ENCODE data around the gene EIF4G3.
"Not testable (repeated sequence)": the region's sequence is repeated elsewhere in the genome, so short reads cannot be mapped to it uniquely, and the experiment has no call there.

Gene EIF4G3

DNA sequence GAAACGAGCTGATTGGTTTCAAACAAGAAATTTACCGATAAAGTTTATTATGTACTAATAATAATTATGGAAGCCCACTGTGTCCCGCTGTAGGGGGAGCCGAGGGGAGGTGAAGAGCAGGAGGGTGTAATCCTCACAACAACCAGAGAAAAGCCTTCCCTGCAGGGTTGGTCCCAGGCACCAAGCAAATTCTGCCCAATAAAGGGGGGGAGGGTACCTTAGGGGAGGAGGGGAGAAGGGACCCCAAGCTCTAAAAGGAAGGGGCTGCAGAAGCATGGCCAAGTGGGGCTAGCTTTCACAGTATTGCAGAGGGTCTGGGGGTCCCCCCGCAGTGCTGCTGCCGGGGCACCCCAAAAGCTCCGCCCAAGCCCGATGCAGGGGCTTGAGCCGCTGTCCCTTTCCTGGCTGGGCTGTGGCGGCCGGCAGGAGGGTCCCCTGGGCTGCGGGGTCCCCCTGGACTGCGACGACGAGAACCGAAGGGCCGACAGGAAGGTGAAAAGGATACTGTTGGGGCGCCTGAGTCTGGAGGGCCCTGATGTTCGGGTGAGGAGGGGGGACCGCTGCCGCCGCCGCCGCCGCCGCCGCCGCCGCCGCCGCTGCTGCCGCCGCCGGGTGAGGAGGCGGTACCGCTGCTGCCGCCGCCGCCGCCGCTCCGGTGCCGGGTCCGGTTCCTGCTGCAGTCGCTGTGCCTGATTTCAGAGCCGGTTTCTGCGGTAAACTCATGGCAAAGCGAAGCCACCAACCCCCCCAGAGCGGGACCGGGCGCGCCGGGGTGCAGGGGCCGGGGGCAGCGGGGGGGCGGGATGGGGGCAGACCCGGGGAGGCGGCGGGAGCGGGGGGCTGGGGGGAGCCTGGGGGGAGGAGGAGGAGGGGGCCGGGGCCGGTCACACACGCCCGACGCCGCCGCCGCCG lies 771 bp downstream of the EIF4G3 start:
- TF ChIP-seq POLR2AphosphoS5 (IDR thresholded peaks at IDR 0.05; ENCODE audit: low read depth, low read length) (no peak), POLR2A (IDR thresholded peaks at IDR 0.05; ENCODE audit: low read depth, low read length) (peak; percentile 19; the same call in 1 of the 2 replicates)
- FAIRE-seq (peak; percentile 9), DNase-seq (ENCODE audit: insufficient read length) (peak; percentile 31)

DNA sequence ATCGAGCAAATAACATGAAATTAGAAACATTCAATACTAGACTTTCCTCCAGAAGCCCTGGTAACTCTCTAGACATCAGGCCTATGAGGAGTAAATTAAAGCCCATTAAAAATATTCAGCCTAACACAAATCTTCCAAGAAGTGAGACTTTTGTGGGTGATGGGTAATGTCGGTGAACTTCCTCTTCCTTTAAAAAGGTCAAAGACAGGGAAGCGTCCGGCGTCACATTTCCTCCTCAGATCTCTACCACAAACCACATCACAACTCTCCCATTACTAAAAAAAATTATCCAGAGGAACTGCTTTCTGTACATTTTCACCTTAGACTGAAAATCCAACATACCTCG lies 1.4 kb downstream of the EIF4G3 start:
- no peak for FAIRE-seq
- no peak for DNase-seq (ENCODE audit: insufficient read length)
- no peak for TF ChIP-seq TAF1 (IDR thresholded peaks at IDR 0.05; ENCODE audit: borderline replicate concordance, low read depth, low read length)
- TF ChIP-seq POLR2AphosphoS5 (IDR thresholded peaks at IDR 0.05; ENCODE audit: low read depth, low read length), result no peak
- TF ChIP-seq POLR2A (IDR thresholded peaks at IDR 0.05; ENCODE audit: low read depth, low read length), result no peak

DNA sequence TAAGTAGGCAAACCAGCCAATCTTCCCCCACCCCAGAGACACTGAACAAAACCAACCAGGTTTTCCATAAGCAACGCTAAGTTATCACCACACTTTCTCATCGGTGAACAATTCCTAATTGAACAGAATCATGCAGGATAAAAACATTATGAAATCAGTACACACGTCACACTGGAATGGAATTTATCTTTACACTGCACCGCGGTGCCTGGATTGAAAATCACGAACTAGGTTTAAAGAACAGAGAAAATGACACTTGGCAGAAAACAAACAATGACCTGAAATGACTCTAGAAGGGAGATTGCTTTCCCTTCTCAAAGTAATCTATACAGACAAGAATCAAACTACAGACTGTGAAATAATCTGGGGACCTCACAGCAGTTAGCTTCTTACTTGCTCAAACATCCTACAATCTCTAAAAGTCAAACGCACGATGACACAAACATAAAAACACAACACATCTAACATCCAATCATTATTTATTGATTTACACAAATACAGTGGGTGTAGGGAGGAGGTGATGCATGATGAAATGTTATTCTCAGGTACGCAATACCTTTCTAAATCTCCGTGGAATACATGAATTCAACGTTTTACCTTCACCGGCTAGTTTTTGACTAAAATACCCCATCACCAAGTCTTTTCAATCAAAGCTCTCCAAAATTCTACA lies 1.9 kb downstream of the EIF4G3 start:
- FAIRE-seq (peak; percentile 68), DNase-seq (ENCODE audit: insufficient read length) (no peak)
- TF ChIP-seq TAF1 (IDR thresholded peaks at IDR 0.05; ENCODE audit: borderline replicate concordance, low read depth, low read length), result no peak
- TF ChIP-seq POLR2A (IDR thresholded peaks at IDR 0.05; ENCODE audit: low read depth, low read length), result no peak
- TF ChIP-seq POLR2AphosphoS5 (IDR thresholded peaks at IDR 0.05; ENCODE audit: low read depth, low read length), result no peak

DNA sequence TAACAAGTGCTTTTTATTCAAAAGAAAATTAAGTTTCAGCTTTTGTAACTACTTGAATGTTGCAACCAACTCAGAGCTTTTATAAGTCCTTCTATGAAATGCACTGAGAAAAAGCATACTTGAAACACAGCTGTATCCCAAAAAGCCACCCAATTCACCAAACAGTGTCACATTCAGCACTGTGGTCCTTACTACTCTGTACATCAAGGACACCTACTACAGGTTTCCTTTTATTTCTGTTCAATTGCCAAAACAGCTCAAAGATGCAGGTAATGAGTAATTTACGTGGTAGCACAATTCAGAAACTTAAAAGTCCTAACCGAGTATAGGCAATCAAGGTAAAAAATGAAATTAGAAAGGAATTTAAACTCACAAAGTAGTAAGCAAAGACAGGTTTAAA lies 2.5 kb downstream of the EIF4G3 start:
- FAIRE-seq (no peak), DNase-seq (ENCODE audit: insufficient read length) (no peak)
- TF ChIP-seq POLR2A (IDR thresholded peaks at IDR 0.05; ENCODE audit: low read depth, low read length), result no peak
- TF ChIP-seq POLR2AphosphoS5 (IDR thresholded peaks at IDR 0.05; ENCODE audit: low read depth, low read length), result no peak
- TF ChIP-seq TAF1 (IDR thresholded peaks at IDR 0.05; ENCODE audit: borderline replicate concordance, low read depth, low read length), result no peak

DNA sequence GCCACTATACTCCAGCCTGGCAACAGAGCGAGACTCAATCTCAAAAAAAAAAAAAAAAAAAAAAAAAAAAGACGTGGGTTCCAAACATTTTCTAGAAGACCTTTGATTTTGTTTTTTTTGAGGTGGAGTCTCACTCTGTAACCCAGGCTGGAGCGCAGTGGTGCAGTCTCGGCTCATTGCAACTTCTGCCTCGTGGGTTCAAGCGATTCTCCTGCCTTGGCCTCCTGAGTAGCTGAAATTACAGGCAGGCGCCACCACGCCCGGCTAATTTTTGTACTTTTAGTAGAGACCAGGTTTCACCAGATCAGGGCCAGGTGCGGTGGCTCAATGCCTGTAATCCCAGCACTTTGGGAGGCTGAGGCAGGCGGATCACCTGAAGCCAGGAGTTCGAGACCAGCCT lies 3.6 kb downstream of the EIF4G3 start:
- not testable (repeated sequence) for DNase-seq (ENCODE audit: insufficient read length); FAIRE-seq

DNA sequence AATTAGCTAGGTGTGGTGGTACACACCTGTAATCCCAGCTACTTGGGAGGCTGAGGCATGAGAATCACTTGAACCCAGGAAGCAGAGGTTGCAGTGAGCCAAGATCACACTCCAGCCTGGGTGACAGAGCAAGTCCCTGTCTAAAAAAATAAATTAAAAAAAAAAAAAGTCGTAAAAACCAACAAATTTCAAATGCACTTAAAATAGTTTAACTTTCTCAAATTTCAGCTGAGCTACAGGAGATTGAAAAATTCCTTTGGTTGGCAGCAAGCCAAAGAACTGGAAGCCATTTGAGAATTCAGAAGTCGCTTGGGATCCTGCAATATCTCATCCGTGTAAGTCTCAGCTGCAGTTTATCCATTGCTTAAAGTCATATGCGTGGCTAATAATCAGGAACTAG lies 5.9 kb downstream of the EIF4G3 start:
- DNase-seq (ENCODE audit: insufficient read length); FAIRE-seq: not testable (repeated sequence)

DNA sequence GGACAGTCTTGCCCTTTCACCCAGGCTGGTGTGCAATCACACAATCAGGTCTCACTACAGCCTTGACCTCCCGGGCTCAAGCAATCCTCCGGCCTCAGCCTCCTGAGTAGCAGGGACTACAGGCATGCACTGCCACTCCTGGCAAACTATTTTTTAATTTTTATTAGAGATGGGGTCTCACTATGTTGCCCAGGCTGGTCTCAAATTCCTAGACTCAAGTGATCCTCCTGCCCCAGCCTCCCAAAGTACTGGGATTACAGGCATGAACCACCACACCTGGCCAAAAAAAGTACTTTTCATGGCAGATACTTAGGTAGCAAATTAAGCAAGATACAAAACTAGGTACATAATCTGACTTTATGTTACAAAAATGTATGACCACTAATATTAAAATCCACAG lies 8.3 kb downstream of the EIF4G3 start:
- FAIRE-seq (no peak), DNase-seq (ENCODE audit: insufficient read length) (no peak)
- TF ChIP-seq POLR2A (IDR thresholded peaks at IDR 0.05; ENCODE audit: low read depth, low read length) (no peak), POLR2AphosphoS5 (IDR thresholded peaks at IDR 0.05; ENCODE audit: low read depth, low read length) (no peak), TAF1 (IDR thresholded peaks at IDR 0.05; ENCODE audit: borderline replicate concordance, low read depth, low read length) (no peak)

DNA sequence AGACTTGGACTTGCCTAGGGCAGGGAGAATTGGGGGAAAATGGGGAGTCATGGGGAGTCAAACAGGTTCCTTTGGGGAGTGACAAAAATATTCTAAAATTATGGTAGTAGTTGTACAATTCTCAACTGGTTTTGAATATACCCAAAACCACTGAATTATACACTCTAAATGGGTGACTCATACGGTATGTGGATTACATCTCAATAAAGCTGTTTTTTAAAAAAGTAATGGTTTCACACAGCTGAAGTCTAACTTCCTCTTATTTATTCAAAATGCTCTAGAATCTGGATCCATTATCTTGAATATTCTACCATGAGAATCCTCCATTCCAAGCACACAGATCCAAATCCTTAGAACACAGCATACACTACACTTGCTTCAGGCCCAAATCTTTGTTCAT lies 11.1 kb downstream of the EIF4G3 start:
- DNase-seq (ENCODE audit: insufficient read length) (no peak), FAIRE-seq (no peak)
- TF ChIP-seq POLR2AphosphoS5 (IDR thresholded peaks at IDR 0.05; ENCODE audit: low read depth, low read length), result no peak
- TF ChIP-seq POLR2A (IDR thresholded peaks at IDR 0.05; ENCODE audit: low read depth, low read length), result no peak
- TF ChIP-seq TAF1 (IDR thresholded peaks at IDR 0.05; ENCODE audit: borderline replicate concordance, low read depth, low read length), result no peak

DNA sequence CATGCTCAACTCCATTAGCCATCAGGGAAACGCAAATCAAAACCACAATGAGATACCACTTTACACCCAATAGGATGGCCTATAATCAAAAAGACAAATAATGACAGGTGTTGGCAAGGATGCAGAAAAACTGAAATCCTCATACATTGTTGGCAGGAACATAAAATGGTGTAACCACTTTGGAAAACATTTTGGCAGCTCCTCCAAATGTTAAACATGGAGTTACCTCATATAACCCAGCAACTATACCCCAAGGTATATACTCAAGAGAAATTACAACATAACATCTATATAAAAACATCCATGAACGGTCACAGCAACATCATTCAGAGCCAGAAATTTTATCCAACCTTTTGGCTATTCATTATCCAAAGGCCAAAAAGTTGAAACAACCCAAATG lies 11.6 kb downstream of the EIF4G3 start:
- DNase-seq (ENCODE audit: insufficient read length) (no peak), FAIRE-seq (no peak)
- TF ChIP-seq POLR2A (IDR thresholded peaks at IDR 0.05; ENCODE audit: low read depth, low read length) (no peak), TAF1 (IDR thresholded peaks at IDR 0.05; ENCODE audit: borderline replicate concordance, low read depth, low read length) (no peak), POLR2AphosphoS5 (IDR thresholded peaks at IDR 0.05; ENCODE audit: low read depth, low read length) (no peak)

DNA sequence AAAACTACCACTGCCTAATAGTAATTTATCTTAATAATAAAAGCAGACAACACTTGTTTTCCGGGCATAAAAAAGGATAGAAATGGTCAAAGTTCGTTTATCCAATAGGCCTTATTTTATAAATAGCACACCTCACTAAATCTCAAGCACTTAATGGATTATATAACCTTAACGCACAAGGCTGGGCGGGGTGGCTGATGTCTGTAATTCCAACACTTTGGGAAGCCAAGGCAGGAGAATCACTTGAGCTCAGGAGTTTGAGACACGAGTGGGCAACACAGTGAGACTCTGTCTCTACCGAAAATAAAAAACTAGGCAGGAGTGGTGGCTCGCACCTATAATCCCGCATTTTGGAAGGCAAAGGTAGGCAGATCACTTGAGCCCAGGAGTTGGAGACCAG lies 12.4 kb downstream of the EIF4G3 start:
- no peak for TF ChIP-seq POLR2A (IDR thresholded peaks at IDR 0.05; ENCODE audit: low read depth, low read length)
- TF ChIP-seq POLR2AphosphoS5 (IDR thresholded peaks at IDR 0.05; ENCODE audit: low read depth, low read length), result no peak
- no peak for TF ChIP-seq TAF1 (IDR thresholded peaks at IDR 0.05; ENCODE audit: borderline replicate concordance, low read depth, low read length)
- FAIRE-seq (no peak), DNase-seq (ENCODE audit: insufficient read length) (no peak)

DNA sequence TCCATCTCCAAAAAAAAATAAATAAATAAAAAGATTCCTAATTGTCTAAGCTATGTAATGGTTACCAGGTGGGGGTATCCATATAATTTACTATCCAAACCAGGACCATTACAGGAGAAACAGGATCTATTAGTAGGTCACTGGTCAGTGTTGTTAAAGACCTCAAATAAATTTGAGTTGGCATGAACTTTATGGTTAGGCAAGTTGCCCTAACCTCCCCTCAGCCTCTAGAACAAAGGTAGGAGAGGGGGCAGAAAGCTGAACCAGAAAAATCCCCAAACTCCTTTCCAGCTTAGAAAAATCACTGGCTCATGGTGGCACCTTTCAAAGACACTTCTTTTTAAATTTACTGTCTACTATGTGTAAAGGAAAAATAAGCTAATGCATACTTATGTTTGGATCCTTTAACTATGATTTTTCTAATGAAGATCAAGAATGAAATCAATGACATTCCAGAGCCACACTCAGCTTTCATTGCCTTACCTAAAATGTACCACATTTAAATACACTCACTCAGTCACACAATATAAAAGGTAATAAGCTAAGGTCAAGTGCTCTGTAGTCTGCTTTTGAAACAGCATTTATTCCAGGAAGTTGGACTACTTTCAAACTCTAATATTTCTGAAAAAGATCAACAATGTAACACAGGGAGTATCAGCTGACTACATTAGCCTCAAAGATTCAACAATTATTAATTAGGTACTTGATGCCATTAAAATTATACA lies 13.8 kb downstream of the EIF4G3 start:
- DNase-seq (ENCODE audit: insufficient read length) (no peak), FAIRE-seq (no peak)
- TF ChIP-seq TAF1 (IDR thresholded peaks at IDR 0.05; ENCODE audit: borderline replicate concordance, low read depth, low read length) (no peak), POLR2A (IDR thresholded peaks at IDR 0.05; ENCODE audit: low read depth, low read length) (no peak), POLR2AphosphoS5 (IDR thresholded peaks at IDR 0.05; ENCODE audit: low read depth, low read length) (no peak)

DNA sequence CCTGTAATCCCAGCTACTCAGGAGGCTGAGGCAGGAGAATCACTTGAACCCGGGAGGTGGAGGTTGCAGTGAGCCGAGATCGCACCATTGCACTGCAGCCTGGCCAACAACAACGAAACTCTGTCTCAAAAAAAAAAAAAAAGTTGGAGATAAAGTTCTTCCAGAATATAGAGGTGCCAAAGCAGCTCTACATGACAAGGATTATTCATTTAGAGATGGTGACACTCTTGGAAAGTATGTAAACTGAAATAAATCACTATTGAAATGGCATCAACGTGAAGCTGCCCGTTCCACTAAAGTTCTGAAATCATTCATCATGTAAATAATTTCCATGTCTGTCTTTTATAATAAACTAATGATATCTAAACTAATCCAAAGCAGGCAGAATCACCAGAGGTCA lies 14.9 kb downstream of the EIF4G3 start:
- TF ChIP-seq POLR2AphosphoS5 (IDR thresholded peaks at IDR 0.05; ENCODE audit: low read depth, low read length) (no peak), TAF1 (IDR thresholded peaks at IDR 0.05; ENCODE audit: borderline replicate concordance, low read depth, low read length) (no peak), POLR2A (IDR thresholded peaks at IDR 0.05; ENCODE audit: low read depth, low read length) (no peak)
- FAIRE-seq (no peak), DNase-seq (ENCODE audit: insufficient read length) (no peak)
